Endothelial cell of umbilical vein (primary cell): Measurements from ENCODE around the gene NFIA. TPM values are rescaled to one million over a fixed set of nuclear protein-coding genes. Genes with fewer than 3 reads are reported as not detected.
A peak's percentile ranks its signal among the peaks of the same experiment; 100 is the strongest.

Source experiments
- BruUV-seq: library from RNA; stranded (reverse); fragments of 400-500 nt; replicated peaks from 2 replicates; lab custom pipeline; 2021; lab: Mats Ljungman, UMichigan
- CTCF ChIA-PET: fragments of 300-600, 350-600 bp; sonication (Branson Sonifier 250); formaldehyde crosslinking; loops from one replicate; lab custom pipeline; 2021; ENCODE audit warnings: antibody characterized with exemption, inconsistent platforms; lab: Charles Lee
- POLR2A ChIA-PET: fragments of 300-600, 350-600 bp; sonication (Branson Sonifier 250); formaldehyde crosslinking; loops from one replicate; lab custom pipeline; 2021; ENCODE audit warnings: antibody characterized with exemption, inconsistent platforms; lab: Charles Lee
- DNase-seq: peaks from one replicate; pipeline ENCODE4 v3.0.0-alpha.2; 2011; ENCODE audit warnings: low read depth, low spot score
- FAIRE-seq: peaks from 2 replicates; lab custom pipeline; 2011; peaks lifted over from hg19 to GRCh38; lab: Jason Lieb, UNC
- H2AFZ ChIP-seq: 2 replicates; pipeline ENCODE4 v1.6.0; 2012; ENCODE audit warnings: low read depth, low read length, control low read depth, inconsistent platforms
- H3K27ac ChIP-seq: 2 replicates; pipeline ENCODE4 v1.5.1; 2011; ENCODE audit warnings: low read depth, mild to moderate bottlenecking, control low read depth, low read length, moderate library complexity; ENCODE audit not compliant: insufficient read depth
- H3K27me3 ChIP-seq, 2 experiments: 2 replicates each; pipeline versions ENCODE4 v1.6.0 to v1.6.1; 2011; ENCODE audit warnings: low read length in 2 of 2, mixed read lengths in 1 of 2; ENCODE audit not compliant: control insufficient read depth in 2 of 2, insufficient read depth in 2 of 2
- H3K36me3 ChIP-seq, 2 experiments: 2 replicates in 1 of 2; 3 replicates in 1 of 2; pipeline ENCODE4 v1.5.1; 2011; ENCODE audit warnings: low read length in 2 of 2, mild to moderate bottlenecking in 1 of 2, moderate library complexity in 1 of 2; ENCODE audit not compliant: control insufficient read depth in 2 of 2, insufficient read depth in 2 of 2; ENCODE audit errors: extremely low read depth in 1 of 2
- H3K4me1 ChIP-seq: 3 replicates; pipeline ENCODE4 v1.5.1; 2011; ENCODE audit warnings: mild to moderate bottlenecking, low read length; ENCODE audit not compliant: control insufficient read depth, insufficient read depth; ENCODE audit errors: extremely low read depth
- H3K4me2 ChIP-seq: 2 replicates; pipeline ENCODE4 v1.6.1; 2011; ENCODE audit warnings: low read length, control low read depth, mixed read lengths; ENCODE audit not compliant: insufficient read depth
- H3K4me3 ChIP-seq, 3 experiments: fragments of 200-600 bp in 1 of 3; sonication (generic), shearing (Covaris generic) in 1 of 3; replicated peaks in 1 of 3; 2 replicates each; pipeline ENCODE4 v1.5.1; 2011 to 2016; ENCODE audit warnings: control low read depth in 3 of 3, low read length in 3 of 3, mild to moderate bottlenecking in 2 of 3, inconsistent platforms in 1 of 3, low read depth in 1 of 3, moderate library complexity in 1 of 3; ENCODE audit not compliant: insufficient read depth in 1 of 3
- H3K79me2 ChIP-seq: 2 replicates; pipeline ENCODE4 v1.6.0; 2012; ENCODE audit warnings: low read length, inconsistent platforms; ENCODE audit not compliant: control insufficient read depth, insufficient read depth
- H3K9ac ChIP-seq: replicated peaks from 2 replicates; pipeline ENCODE3; 2011; ENCODE audit warnings: low read length, control low read depth; ENCODE audit not compliant: insufficient read depth; ENCODE audit errors: extremely low read depth
- H3K9me1 ChIP-seq: replicated peaks from 3 replicates; pipeline ENCODE4 v1.6.0; 2011; ENCODE audit warnings: mild to moderate bottlenecking, low read length; ENCODE audit not compliant: control insufficient read depth, insufficient read depth; ENCODE audit errors: extremely low read depth
- H3K9me3 ChIP-seq: replicated peaks from 2 replicates; pipeline ENCODE4 v1.5.1; 2012; ENCODE audit warnings: low read length, inconsistent platforms; ENCODE audit not compliant: control insufficient read depth, insufficient read depth
- H4K20me1 ChIP-seq: replicated peaks from 2 replicates; pipeline ENCODE3; 2011; ENCODE audit warnings: mild to moderate bottlenecking, low read length; ENCODE audit not compliant: control insufficient read depth, insufficient read depth; ENCODE audit errors: extremely low read depth
- EZH2 ChIP-seq: IDR thresholded peaks from 2 replicates; pipeline ENCODE4 v1.6.1; 2012; ENCODE audit warnings: borderline replicate concordance, low read depth, mild to moderate bottlenecking, moderate library complexity, low read length, inconsistent platforms; ENCODE audit not compliant: severe bottlenecking
- FOS ChIP-seq: IDR thresholded peaks from 2 replicates; pipeline ENCODE4 v1.6.1; 2011; ENCODE audit warnings: mild to moderate bottlenecking, low read length, moderate library complexity, borderline replicate concordance; ENCODE audit not compliant: insufficient read depth
- GATA2 ChIP-seq: IDR thresholded peaks from 2 replicates; pipeline ENCODE4 v1.7.0; 2011; ENCODE audit warnings: low read depth, mild to moderate bottlenecking, moderate library complexity, mixed read lengths, low read length; ENCODE audit not compliant: insufficient read length, insufficient read depth
- JUN ChIP-seq: IDR thresholded peaks from 2 replicates; pipeline ENCODE4 v1.6.1; 2011; ENCODE audit warnings: borderline replicate concordance, low read depth; ENCODE audit not compliant: insufficient read length, insufficient read depth
- MYC ChIP-seq: IDR thresholded peaks from one replicate; pipeline ENCODE4 v1.6.1; 2011; ENCODE audit warnings: mild to moderate bottlenecking, low read depth, low read length
- POLR2A ChIP-seq: IDR thresholded peaks from 2 replicates; pipeline ENCODE4 v1.6.1; 2012; ENCODE audit warnings: low read depth, mild to moderate bottlenecking, control low read depth, low read length
- POLR2AphosphoS5 ChIP-seq: IDR thresholded peaks from 2 replicates; pipeline ENCODE4 v1.6.1; 2012; ENCODE audit warnings: low read depth, mild to moderate bottlenecking, control low read depth, low read length, moderate library complexity; ENCODE audit not compliant: insufficient read depth
- dilution Hi-C: fragments of 300-500 bp; cut with MboI; formaldehyde crosslinking; loops from one replicate; pipeline ENCODE4 v1.15.0; 2019; ENCODE audit warnings: low sequenced_read_pairs; ENCODE audit not compliant: extremely low pct_ligation_motif_present
- intact Hi-C: fragments of 100-400 bp; cut with micrococcal nuclease; formaldehyde crosslinking; loops from one replicate; pipeline ENCODE4 v1.10.0; 2022
- polyA plus RNA-seq, 4 experiments: library from polyadenylated mRNA; depleted of rRNA in 3 of 4; stranded (reverse) in 3 of 4; unstranded in 1 of 4; fragments of >200 nt; gene quantifications; 2 replicates each; pipeline versions ENCODE4 v1.2.1 to v1.2.3, GENCODE V29; 2011 to 2012; ENCODE audit warnings: missing spikeins in 1 of 4
- total RNA-seq: library from RNA; stranded (reverse); gene quantifications from 2 replicates; pipeline ENCODE4 v1.2.3, GENCODE V29; 2021
- TF ChIP-seq, protein P1 (sequence below), 2 donors: IDR thresholded peaks; 1 replicate in 1 of 2; 2 replicates in 1 of 2; pipeline ENCODE4 v1.5.1; 2011; ENCODE audit warnings: low read length in 2 of 2, mild to moderate bottlenecking in 2 of 2, moderate library complexity in 2 of 2, control low read depth in 1 of 2, inconsistent platforms in 1 of 2, low read depth in 1 of 2; ENCODE audit not compliant: insufficient read depth in 1 of 2; ENCODE audit errors: extremely low read depth in 1 of 2
- TF ChIP-seq, protein P2 (sequence below): IDR thresholded peaks from 2 replicates; pipeline ENCODE4 v1.6.1; 2011; ENCODE audit not compliant: insufficient read depth, insufficient read length

The NFIA gene
- total and polyA plus RNA-seq, 2 donors (not counting 3 experiments of a cell fraction or from before 2014, with no cell fraction given): 25.5 to 47.0 TPM

DNA sequence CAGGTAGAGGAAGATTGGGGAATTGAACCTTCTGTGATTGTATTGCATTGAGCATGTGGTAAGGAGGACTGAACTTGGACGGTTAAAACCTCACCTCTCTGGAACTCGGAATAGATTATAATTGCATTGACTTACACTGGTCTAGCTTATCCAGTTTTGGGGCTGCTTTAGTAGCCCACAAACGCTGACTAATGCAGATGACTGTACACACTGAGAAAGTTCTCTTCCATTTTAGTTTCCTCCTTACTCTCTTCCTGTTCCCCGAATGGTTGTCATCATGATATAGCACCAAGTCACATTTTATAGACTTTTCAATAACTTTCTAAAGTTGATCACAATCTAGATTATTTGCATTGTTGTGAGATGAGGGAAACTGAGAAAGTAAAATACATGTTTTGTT lies 78.2 kb downstream of the NFIA start:
- no peak for DNase-seq
- FAIRE-seq: no peak
- no peaks in the 10 kb centered on the region for H3K4me1 ChIP-seq
- peaks cover 2% of the 10 kb centered on the region in 2 experiments for H3K36me3 ChIP-seq
- no peak overlapping the region for H3K4me3 ChIP-seq
- H2AFZ ChIP-seq: no peak overlapping the region
- no peaks in the 10 kb centered on the region for H3K27me3 ChIP-seq
- no peaks in the 10 kb centered on the region for H3K9me1 ChIP-seq
- dilution Hi-C loops: no loop called here
- no peaks in the 10 kb centered on the region for H3K9me3 ChIP-seq
- TF ChIP-seq, protein P1, sequence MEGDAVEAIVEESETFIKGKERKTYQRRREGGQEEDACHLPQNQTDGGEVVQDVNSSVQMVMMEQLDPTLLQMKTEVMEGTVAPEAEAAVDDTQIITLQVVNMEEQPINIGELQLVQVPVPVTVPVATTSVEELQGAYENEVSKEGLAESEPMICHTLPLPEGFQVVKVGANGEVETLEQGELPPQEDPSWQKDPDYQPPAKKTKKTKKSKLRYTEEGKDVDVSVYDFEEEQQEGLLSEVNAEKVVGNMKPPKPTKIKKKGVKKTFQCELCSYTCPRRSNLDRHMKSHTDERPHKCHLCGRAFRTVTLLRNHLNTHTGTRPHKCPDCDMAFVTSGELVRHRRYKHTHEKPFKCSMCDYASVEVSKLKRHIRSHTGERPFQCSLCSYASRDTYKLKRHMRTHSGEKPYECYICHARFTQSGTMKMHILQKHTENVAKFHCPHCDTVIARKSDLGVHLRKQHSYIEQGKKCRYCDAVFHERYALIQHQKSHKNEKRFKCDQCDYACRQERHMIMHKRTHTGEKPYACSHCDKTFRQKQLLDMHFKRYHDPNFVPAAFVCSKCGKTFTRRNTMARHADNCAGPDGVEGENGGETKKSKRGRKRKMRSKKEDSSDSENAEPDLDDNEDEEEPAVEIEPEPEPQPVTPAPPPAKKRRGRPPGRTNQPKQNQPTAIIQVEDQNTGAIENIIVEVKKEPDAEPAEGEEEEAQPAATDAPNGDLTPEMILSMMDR (IDR thresholded peaks at IDR 0.05; ENCODE audit: extremely low read depth in 1 of 2, insufficient read depth in 1 of 2, low read depth in 1 of 2, low read length in 2 of 2): no peak
- TF ChIP-seq FOS (peak; percentile 13), GATA2 (no peak)
- ChIA-PET POLR2A (no interaction called here), CTCF (interaction anchor here (1.4 kb wide), 1 partner anchor 11 kb away, joined by 3 read pairs; no protein-coding TSS in a partner anchor)
- H3K4me2 ChIP-seq: no peak overlapping the region
- no peak overlapping the region for H3K9ac ChIP-seq
- H4K20me1 ChIP-seq: no peaks in the 10 kb centered on the region
- H3K27ac ChIP-seq: no peak overlapping the region
- peaks cover 1% of the 10 kb centered on the region for H3K79me2 ChIP-seq
- intact Hi-C loops: no loop called here
- no TSS peak for BruUV-seq

DNA sequence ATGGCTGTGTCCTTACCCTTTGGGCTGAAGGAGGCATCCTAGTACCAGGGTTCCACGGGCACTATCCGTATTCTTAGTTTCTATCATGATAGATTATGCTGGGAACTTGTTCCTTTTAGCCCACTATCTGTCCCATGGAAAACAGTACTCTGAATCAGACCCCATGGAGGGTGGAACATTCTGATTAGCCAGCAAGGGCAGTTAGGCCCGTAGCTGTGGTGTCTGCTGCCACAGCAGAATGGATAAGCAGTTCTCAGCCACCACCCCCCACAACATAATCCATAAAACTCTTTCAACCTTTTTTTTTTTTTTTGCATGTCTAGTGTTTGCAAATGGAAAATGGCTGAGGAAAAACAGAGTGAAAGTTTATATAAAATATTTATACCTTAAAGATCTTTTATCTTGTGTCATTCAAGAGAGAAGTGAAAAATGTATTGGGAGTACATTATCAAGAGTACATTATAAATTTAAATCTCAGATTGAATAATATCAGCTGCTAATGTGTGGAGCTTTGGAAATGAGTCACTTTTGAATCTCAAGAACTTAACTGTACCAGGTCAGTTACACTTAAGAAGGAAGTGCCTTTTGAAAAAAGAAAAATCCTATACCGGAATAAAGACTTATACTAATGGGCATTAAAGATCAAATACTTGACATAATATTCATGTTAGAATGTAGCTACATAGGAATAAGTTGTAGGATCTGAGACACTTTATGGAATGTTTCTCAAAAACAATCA lies 80.3 kb downstream of the NFIA start:
- POLR2A ChIA-PET: no interaction called here
- H3K9me1 ChIP-seq: no peaks in the 10 kb centered on the region
- DNase-seq (peak; percentile 33), FAIRE-seq (peak; percentile 58)
- no TSS peak for BruUV-seq
- no peaks in the 10 kb centered on the region for H4K20me1 ChIP-seq
- H3K27ac ChIP-seq: no peak overlapping the region
- peaks cover 2% of the 10 kb centered on the region in 2 experiments for H3K36me3 ChIP-seq
- H3K4me1 ChIP-seq: no peaks in the 10 kb centered on the region
- H3K27me3 ChIP-seq: no peaks in the 10 kb centered on the region
- TF ChIP-seq, protein P2, sequence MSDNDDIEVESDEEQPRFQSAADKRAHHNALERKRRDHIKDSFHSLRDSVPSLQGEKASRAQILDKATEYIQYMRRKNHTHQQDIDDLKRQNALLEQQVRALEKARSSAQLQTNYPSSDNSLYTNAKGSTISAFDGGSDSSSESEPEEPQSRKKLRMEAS: no peak
- no peak for TF ChIP-seq GATA2
- no peak for TF ChIP-seq POLR2A
- no peak for TF ChIP-seq JUN
- TF ChIP-seq FOS: peak; percentile 45
- no peak for TF ChIP-seq EZH2
- TF ChIP-seq MYC: no peak
- TF ChIP-seq POLR2AphosphoS5: no peak
- no peak overlapping the region for H3K4me2 ChIP-seq
- peaks cover 1% of the 10 kb centered on the region for H3K79me2 ChIP-seq
- no peak overlapping the region for H3K4me3 ChIP-seq
- CTCF ChIA-PET: interaction anchor here (1.3 to 2.2 kb wide), 2 partner anchors 12 to 13 kb away, joined by 3 to 5 read pairs; no protein-coding TSS in a partner anchor
- dilution Hi-C loops (no loop called here), intact Hi-C loops (no loop called here)
- H3K9me3 ChIP-seq: no peaks in the 10 kb centered on the region
- no peak overlapping the region for H3K9ac ChIP-seq
- no peak overlapping the region for H2AFZ ChIP-seq
